SK-N-SH (cell line): Measurements from ENCODE around the gene THTPA. TPM values are rescaled to one million over a fixed set of nuclear protein-coding genes. Genes with fewer than 3 reads are reported as not detected.
A peak's percentile ranks its signal among the peaks of the same experiment; 100 is the strongest.

Experiments used
- CTCF ChIA-PET: fragments of 300-600, 350-600 bp; formaldehyde crosslinking; extraction: SDS; loops from one replicate; lab custom pipeline; 2021; lab: Yijun Ruan, JAX
- POLR2A ChIA-PET: fragments of 350-600 bp; sonication (Branson Sonifier 250); formaldehyde crosslinking; extraction: SDS; loops from one replicate; lab custom pipeline; 2020; ENCODE audit warnings: antibody characterized with exemption, inconsistent platforms; lab: Yijun Ruan, JAX
- DNase-seq: peaks from one replicate; pipeline ENCODE4 v3.0.0; 2012
- H2AFZ ChIP-seq: fragments of 200-600 bp; sonication (generic); 2 replicates; pipeline ENCODE4 v1.8.1; 2016; ENCODE audit warnings: antibody characterized with exemption, mild to moderate bottlenecking, low read depth
- H3F3A ChIP-seq: fragments of 200-600 bp; sonication (generic); replicated peaks from 2 replicates; pipeline ENCODE3; 2016; ENCODE audit warnings: antibody characterized with exemption, mild to moderate bottlenecking; ENCODE audit not compliant: insufficient read depth
- H3K27ac ChIP-seq, 2 experiments: fragments of 200-500 bp in 1 of 2; fragments of 200-600 bp in 1 of 2; sonication (Bioruptor generic) in 1 of 2; sonication (generic), shearing (Covaris generic) in 1 of 2; 2 replicates each; pipeline versions ENCODE4 v1.5.1 to v1.6.1; 2014 to 2016; ENCODE audit warnings: low read depth in 2 of 2, inconsistent platforms in 1 of 2, low read length in 1 of 2, mild to moderate bottlenecking in 1 of 2, mixed read lengths in 1 of 2
- H3K27me3 ChIP-seq: fragments of 200-600 bp; sonication (generic), shearing (Covaris generic); 2 replicates; pipeline ENCODE4 v1.6.1; 2016; ENCODE audit warnings: mixed run types; ENCODE audit not compliant: insufficient read depth
- H3K36me3 ChIP-seq, 2 experiments: fragments of 200-500 bp in 1 of 2; fragments of 200-600 bp in 1 of 2; sonication (Bioruptor generic) in 1 of 2; sonication (generic) in 1 of 2; replicated peaks in 1 of 2; 2 replicates each; pipeline versions ENCODE3 to v1.5.1; 2014 to 2016; ENCODE audit warnings: low read length in 1 of 2, mild to moderate bottlenecking in 1 of 2; ENCODE audit not compliant: insufficient read depth in 2 of 2, control insufficient read depth in 1 of 2
- H3K4me1 ChIP-seq, 2 experiments: fragments of 200-500 bp in 1 of 2; fragments of 200-600 bp in 1 of 2; sonication (Bioruptor generic) in 1 of 2; sonication (generic), shearing (Covaris generic) in 1 of 2; 2 replicates each; pipeline versions ENCODE4 v1.5.1 to v1.6.1; 2014 to 2016; ENCODE audit warnings: low read depth in 1 of 2, low read length in 1 of 2, mixed run types in 1 of 2; ENCODE audit not compliant: insufficient read depth in 2 of 2, control insufficient read depth in 1 of 2
- H3K4me2 ChIP-seq: fragments of 200-600 bp; sonication (generic), shearing (Covaris generic); 2 replicates; pipeline ENCODE4 v1.6.1; 2017; ENCODE audit warnings: mixed run types
- H3K4me3 ChIP-seq, 2 experiments: fragments of 200-500 bp in 1 of 2; fragments of 200-600 bp in 1 of 2; sonication (Bioruptor generic) in 1 of 2; sonication (generic), shearing (Covaris generic) in 1 of 2; 2 replicates each; pipeline versions ENCODE4 v1.5.1 to v1.8.1; 2014 to 2016; ENCODE audit warnings: low read depth in 2 of 2, inconsistent platforms in 1 of 2, low read length in 1 of 2, mild to moderate bottlenecking in 1 of 2, mixed read lengths in 1 of 2, moderate library complexity in 1 of 2
- H3K79me2 ChIP-seq: fragments of 200-600 bp; sonication (generic); 2 replicates; pipeline ENCODE4 v1.8.1; 2017; ENCODE audit warnings: mild to moderate bottlenecking; ENCODE audit not compliant: insufficient read depth
- H3K9ac ChIP-seq: fragments of 200-600 bp; sonication (generic); 2 replicates; pipeline ENCODE4 v1.6.1; 2017; ENCODE audit warnings: mixed run types
- H3K9me2 ChIP-seq: fragments of 200-600 bp; sonication (generic); 2 replicates; pipeline ENCODE4 v1.6.1; 2017; ENCODE audit warnings: mixed run types
- H3K9me3 ChIP-seq: fragments of 200-600 bp; sonication (generic); 2 replicates; pipeline ENCODE4 v1.6.1; 2017; ENCODE audit warnings: mixed run types, mild to moderate bottlenecking, moderate library complexity
- H4K20me1 ChIP-seq: fragments of 200-600 bp; sonication (generic); 2 replicates; pipeline ENCODE4 v1.6.1; 2017; ENCODE audit warnings: mild to moderate bottlenecking, mixed run types; ENCODE audit not compliant: insufficient read depth
- ELF1 ChIP-seq: IDR thresholded peaks from 2 replicates; pipeline ENCODE4 v1.4.0; 2012
- EP300 ChIP-seq, 2 experiments: IDR thresholded peaks; 2 replicates each; pipeline versions ENCODE4 v1.4.0 to v1.6.1; 2012; ENCODE audit warnings: borderline replicate concordance in 1 of 2, low read depth in 1 of 2, low read length in 1 of 2
- EZH2phosphoT487 ChIP-seq: fragments of 200-600 bp; sonication (generic); IDR thresholded peaks from 2 replicates; pipeline ENCODE4 v1.6.1; 2017; ENCODE audit warnings: low read depth, mixed run types, mild to moderate bottlenecking, antibody characterized with exemption, moderate library complexity, borderline replicate concordance
- FOXJ3 ChIP-seq: sonication (generic); formaldehyde crosslinking; IDR thresholded peaks from 2 replicates; pipeline ENCODE4 v1.5.1; 2020; ENCODE audit warnings: mild to moderate bottlenecking, missing genetic modification reagents
- GATA2 ChIP-seq: sonication (generic); formaldehyde crosslinking; IDR thresholded peaks from 2 replicates; pipeline ENCODE4 v1.5.0; 2020; ENCODE audit warnings: mild to moderate bottlenecking, missing genetic modification reagents
- JUND ChIP-seq: IDR thresholded peaks from 2 replicates; pipeline ENCODE4 v1.4.0; 2012
- MEF2A ChIP-seq: IDR thresholded peaks from 2 replicates; pipeline ENCODE4 v1.4.0; 2012; ENCODE audit warnings: low read depth, borderline replicate concordance
- NFIC ChIP-seq: IDR thresholded peaks from 2 replicates; pipeline ENCODE4 v1.4.0; 2012; ENCODE audit warnings: borderline replicate concordance
- NRF1 ChIP-seq: IDR thresholded peaks from 2 replicates; pipeline ENCODE4 v1.6.1; 2012; ENCODE audit warnings: low read depth, mild to moderate bottlenecking, low read length
- POLR2AphosphoS5 ChIP-seq: IDR thresholded peaks from 2 replicates; pipeline ENCODE4 v1.6.1; 2012; ENCODE audit warnings: low read depth, low read length
- RAD21 ChIP-seq: IDR thresholded peaks from 2 replicates; pipeline ENCODE4 v1.6.1; 2012; ENCODE audit warnings: mild to moderate bottlenecking, low read length
- RCOR1 ChIP-seq: fragments of 150-350 bp; IDR thresholded peaks from 2 replicates; pipeline ENCODE4 v1.6.1; 2017; ENCODE audit warnings: antibody characterized with exemption, low read length
- RFX5 ChIP-seq: IDR thresholded peaks from 2 replicates; pipeline ENCODE4 v1.6.1; 2012; ENCODE audit warnings: mild to moderate bottlenecking, improper control_type of control experiment, low read length
- RXRA ChIP-seq: IDR thresholded peaks from 2 replicates; pipeline ENCODE4 v1.4.0; 2012; ENCODE audit warnings: low read depth, mild to moderate bottlenecking, borderline replicate concordance
- SIN3A ChIP-seq: IDR thresholded peaks from 2 replicates; pipeline ENCODE4 v1.6.1; 2012; ENCODE audit warnings: low read depth, mild to moderate bottlenecking, low read length, moderate library complexity, borderline replicate concordance
- TAF1 ChIP-seq: IDR thresholded peaks from 2 replicates; pipeline ENCODE4 v1.6.1; 2012; ENCODE audit warnings: low read depth, mild to moderate bottlenecking, low read length, moderate library complexity, borderline replicate concordance
- WGBS: methylation state at CpG from one replicate; pipeline ENCODE4 v1.1.6; 2017; ENCODE audit warnings: low lambda C conversion rate; 5-methylcytosine and 5-hydroxymethylcytosine counted together
- polyA plus RNA-seq, 3 experiments: library from polyadenylated mRNA; depleted of rRNA; stranded (reverse); fragments of >200 nt; gene quantifications; 2 replicates each; pipeline ENCODE4 v1.2.3, GENCODE V29; 2012
- TF ChIP-seq, protein P1 (sequence below): fragments of 200-600 bp; sonication (generic); IDR thresholded peaks from 2 replicates; pipeline ENCODE4 v1.6.1; 2017; ENCODE audit warnings: antibody characterized with exemption, mild to moderate bottlenecking, moderate library complexity
- TF ChIP-seq, protein P2 (sequence below): fragments of 150-350 bp; IDR thresholded peaks from 2 replicates; pipeline ENCODE4 v1.6.1; 2016; ENCODE audit warnings: mild to moderate bottlenecking, low read depth, low read length
- TF ChIP-seq, protein P3 (sequence below): IDR thresholded peaks from 2 replicates; pipeline ENCODE4 v1.4.0; 2012; ENCODE audit warnings: low read depth, borderline replicate concordance

THTPA gene
- polyA plus RNA-seq, 1 of the 3 experiments (the other 2 are of a cell fraction): 16.3 TPM

DNA sequence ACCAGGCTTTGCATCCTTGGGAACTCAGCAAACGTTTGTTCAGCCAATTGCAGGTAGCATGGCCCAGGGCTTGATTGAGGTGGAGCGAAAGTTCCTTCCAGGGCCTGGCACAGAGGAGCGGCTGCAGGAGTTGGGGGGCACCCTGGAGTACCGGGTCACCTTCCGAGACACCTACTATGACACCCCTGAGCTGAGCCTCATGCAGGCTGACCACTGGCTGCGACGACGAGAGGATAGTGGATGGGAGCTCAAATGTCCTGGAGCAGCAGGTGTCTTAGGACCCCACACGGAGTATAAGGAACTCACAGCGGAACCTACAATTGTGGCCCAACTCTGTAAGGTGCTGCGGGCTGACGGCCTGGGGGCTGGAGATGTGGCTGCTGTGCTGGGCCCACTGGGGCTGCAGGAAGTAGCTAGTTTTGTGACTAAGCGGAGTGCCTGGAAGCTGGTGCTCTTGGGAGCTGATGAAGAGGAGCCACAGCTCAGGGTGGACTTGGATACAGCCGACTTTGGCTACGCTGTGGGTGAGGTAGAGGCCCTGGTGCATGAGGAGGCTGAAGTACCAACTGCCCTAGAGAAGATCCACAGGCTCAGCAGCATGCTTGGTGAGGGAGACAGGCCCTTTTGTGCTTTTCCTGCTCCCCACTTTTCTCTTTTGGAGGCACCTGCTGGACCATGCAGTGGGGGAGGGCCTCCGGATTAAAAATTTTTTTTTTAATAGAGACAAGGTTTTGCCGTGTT, 799 bp downstream of the THTPA start:
- peaks cover 5 to 15% of the 10 kb centered on the region in 2 experiments; a peak in 1 of 4 replicates for H3K4me1 ChIP-seq
- H4K20me1 ChIP-seq: no peaks in the 10 kb centered on the region
- peaks cover 14% of the 10 kb centered on the region; the same call in 1 of the 2 replicates for H3K79me2 ChIP-seq
- WGBS: 37% methylated on average over 13 of the region's 17 CpGs
- H3K27me3 ChIP-seq: no peaks in the 10 kb centered on the region
- peak overlapping the region; percentile 88 for H3K9ac ChIP-seq
- no peak for DNase-seq
- H2AFZ ChIP-seq: peak overlapping the region; percentile 76; the same call in 1 of the 2 replicates
- no peaks in the 10 kb centered on the region for H3K9me2 ChIP-seq
- H3K36me3 ChIP-seq: peaks cover 17 to 31% of the 10 kb centered on the region in 2 experiments
- TF ChIP-seq NRF1 (no peak), RCOR1 (no peak), POLR2AphosphoS5 (peak; percentile 4; the same call in 1 of the 2 replicates), EP300 (IDR thresholded peaks at IDR 0.05; ENCODE audit: borderline replicate concordance in 1 of 2, low read depth in 1 of 2, low read length in 1 of 2) (no peak)
- TF ChIP-seq, protein P1, sequence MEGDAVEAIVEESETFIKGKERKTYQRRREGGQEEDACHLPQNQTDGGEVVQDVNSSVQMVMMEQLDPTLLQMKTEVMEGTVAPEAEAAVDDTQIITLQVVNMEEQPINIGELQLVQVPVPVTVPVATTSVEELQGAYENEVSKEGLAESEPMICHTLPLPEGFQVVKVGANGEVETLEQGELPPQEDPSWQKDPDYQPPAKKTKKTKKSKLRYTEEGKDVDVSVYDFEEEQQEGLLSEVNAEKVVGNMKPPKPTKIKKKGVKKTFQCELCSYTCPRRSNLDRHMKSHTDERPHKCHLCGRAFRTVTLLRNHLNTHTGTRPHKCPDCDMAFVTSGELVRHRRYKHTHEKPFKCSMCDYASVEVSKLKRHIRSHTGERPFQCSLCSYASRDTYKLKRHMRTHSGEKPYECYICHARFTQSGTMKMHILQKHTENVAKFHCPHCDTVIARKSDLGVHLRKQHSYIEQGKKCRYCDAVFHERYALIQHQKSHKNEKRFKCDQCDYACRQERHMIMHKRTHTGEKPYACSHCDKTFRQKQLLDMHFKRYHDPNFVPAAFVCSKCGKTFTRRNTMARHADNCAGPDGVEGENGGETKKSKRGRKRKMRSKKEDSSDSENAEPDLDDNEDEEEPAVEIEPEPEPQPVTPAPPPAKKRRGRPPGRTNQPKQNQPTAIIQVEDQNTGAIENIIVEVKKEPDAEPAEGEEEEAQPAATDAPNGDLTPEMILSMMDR: no peak
- TF ChIP-seq, all 33 proteins: peak for 1
- ChIA-PET POLR2A (interaction anchor here (1.0 to 1.5 kb wide), 3 partner anchors 17 to 75 kb away, joined by 4 to 5 read pairs (median 4); no protein-coding TSS in a partner anchor), CTCF (interaction anchor here (1.0 to 19.5 kb wide), 7 partner anchors 13 to 80 kb away, joined by 3 to 785 read pairs (median 40); partner anchors contain the start of genes AP1G2 and NGDN)
- Histone ChIP-seq H3K4me3 (peak overlapping the region; percentile 76 to 93), H3K4me2 (peak overlapping the region; percentile 93), H3K9me3 (no peaks in the 10 kb centered on the region), H3F3A (peaks cover 4% of the 10 kb centered on the region), H3K27ac (peak overlapping the region; percentile 74 to 91; a peak in 3 of 4 replicates)

DNA sequence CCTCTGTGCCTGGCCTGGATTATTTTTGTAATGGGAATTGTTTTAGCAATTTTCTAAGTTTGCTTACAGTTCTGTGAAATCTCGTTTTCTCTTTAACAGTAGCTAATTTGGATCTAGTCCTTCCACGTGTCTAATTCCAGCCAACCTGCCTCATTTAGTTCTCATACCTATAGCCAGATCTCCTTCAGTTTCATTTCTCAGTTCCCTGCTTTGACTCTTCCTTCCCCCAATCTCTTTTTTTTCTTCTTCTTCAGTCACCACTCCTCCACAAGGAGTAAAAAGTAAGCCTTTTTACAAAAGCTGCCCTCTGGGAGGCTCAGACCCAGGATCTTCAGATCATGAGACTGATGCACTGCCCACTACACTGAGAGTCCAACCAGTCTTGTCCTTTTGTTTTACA, 1.4 kb downstream of the THTPA start:
- peak overlapping the region; percentile 93 for H3K4me2 ChIP-seq
- peak overlapping the region; percentile 76 to 93 for H3K4me3 ChIP-seq
- 46% methylated on average over 2 of the region's 2 CpGs for WGBS

More for the DNA sequence above, 1.4 kb downstream of the THTPA start:
- Histone ChIP-seq H3F3A (peaks cover 4% of the 10 kb centered on the region), H3K9me2 (no peaks in the 10 kb centered on the region), H3K9me3 (no peaks in the 10 kb centered on the region), H3K9ac (no peak overlapping the region), H3K4me1 (peaks cover 5 to 13% of the 10 kb centered on the region in 2 experiments; a peak in 1 of 4 replicates), H4K20me1 (no peaks in the 10 kb centered on the region), H3K27me3 (no peaks in the 10 kb centered on the region), H3K27ac (no peak overlapping the region), H2AFZ (no peak overlapping the region), H3K36me3 (peaks cover 17 to 35% of the 10 kb centered on the region in 2 experiments), H3K79me2 (peaks cover 14% of the 10 kb centered on the region; the same call in 1 of the 2 replicates)
- ChIA-PET CTCF (interaction anchor here (1.6 to 19.5 kb wide), 8 partner anchors 10 to 81 kb away, joined by 4 to 785 read pairs (median 70); partner anchors contain the start of genes AP1G2 and NGDN), POLR2A (interaction anchor here (0.6 to 1.5 kb wide), 3 partner anchors 45 to 86 kb away, joined by 3 to 4 read pairs (median 4); no protein-coding TSS in a partner anchor)
- no peak for TF ChIP-seq POLR2AphosphoS5
- TF ChIP-seq SIN3A: no peak
- no peak for TF ChIP-seq RAD21
- TF ChIP-seq NFIC: no peak
- no peak for TF ChIP-seq RXRA
- no peak for TF ChIP-seq JUND
- TF ChIP-seq, protein P2, sequence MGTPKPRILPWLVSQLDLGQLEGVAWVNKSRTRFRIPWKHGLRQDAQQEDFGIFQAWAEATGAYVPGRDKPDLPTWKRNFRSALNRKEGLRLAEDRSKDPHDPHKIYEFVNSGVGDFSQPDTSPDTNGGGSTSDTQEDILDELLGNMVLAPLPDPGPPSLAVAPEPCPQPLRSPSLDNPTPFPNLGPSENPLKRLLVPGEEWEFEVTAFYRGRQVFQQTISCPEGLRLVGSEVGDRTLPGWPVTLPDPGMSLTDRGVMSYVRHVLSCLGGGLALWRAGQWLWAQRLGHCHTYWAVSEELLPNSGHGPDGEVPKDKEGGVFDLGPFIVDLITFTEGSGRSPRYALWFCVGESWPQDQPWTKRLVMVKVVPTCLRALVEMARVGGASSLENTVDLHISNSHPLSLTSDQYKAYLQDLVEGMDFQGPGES: no peak
- no peak for TF ChIP-seq FOXJ3 (CRISPR knock-in tag)
- no peak for TF ChIP-seq TAF1
- TF ChIP-seq, protein P3, sequence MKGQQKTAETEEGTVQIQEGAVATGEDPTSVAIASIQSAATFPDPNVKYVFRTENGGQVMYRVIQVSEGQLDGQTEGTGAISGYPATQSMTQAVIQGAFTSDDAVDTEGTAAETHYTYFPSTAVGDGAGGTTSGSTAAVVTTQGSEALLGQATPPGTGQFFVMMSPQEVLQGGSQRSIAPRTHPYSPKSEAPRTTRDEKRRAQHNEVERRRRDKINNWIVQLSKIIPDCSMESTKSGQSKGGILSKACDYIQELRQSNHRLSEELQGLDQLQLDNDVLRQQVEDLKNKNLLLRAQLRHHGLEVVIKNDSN: no peak
- TF ChIP-seq MEF2A: no peak
- TF ChIP-seq GATA2 (CRISPR knock-in tag): no peak
- TF ChIP-seq RFX5: no peak
- no peak for TF ChIP-seq ELF1
- no peak for TF ChIP-seq EZH2phosphoT487
- DNase-seq: no peak
